Activated T-cell treated with anti-CD3 and anti-CD28 coated beads for 1 hour (primary cell): ENCODE data around the gene IFNLR1.

Experiments
- DNase-seq: peaks from one replicate; pipeline ENCODE4 v3.0.0-alpha.2; 2020; ENCODE audit warnings: low read depth

IFNLR1 gene

GRCh38 chr1:24205345-24206082, 18.4 kb upstream of the IFNLR1 start:
- no peak for DNase-seq

DNA sequence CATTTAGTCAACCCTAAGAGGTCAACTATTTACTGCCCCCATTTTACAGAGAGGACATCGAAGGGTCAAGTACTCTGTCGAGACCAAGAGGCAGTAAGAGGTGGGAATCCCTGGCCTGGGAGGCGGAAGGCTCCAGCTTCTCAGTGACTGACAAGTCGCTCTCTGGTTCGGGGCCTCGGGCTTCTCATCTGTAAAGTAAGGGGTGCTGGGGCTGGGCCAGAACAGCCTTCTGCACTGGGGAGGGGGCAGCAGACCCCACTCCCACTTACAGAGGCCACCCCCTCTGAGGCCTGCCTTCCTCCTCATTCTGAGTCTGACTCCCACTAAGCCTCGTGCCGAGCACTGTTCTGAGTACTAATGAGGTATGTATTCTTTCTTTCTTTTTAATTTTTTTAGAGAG, 17.0 kb upstream of the IFNLR1 start:
- DNase-seq = no peak

GRCh38 chr1:24203404-24203803, 16.3 kb upstream of the IFNLR1 start:
- DNase-seq = no peak

DNA sequence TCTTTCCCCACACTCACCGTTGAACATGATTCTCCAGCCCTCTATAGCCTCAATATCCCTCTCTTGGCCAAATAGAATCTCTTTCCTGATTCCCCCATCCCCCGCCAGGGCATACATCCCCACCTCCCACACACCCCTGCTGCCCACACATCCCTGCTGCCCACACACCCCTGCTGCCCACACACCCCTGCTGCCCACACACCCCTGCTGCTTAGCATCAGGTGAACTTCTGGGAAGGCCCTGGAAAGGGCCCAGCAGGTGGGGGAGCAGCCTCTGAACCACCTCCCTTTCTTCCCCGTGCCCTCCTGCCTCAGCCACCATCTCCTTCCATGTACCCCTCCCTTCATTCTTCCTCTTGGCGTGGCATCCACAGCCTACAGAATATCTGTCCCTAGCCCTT, 15.9 kb upstream of the IFNLR1 start:
- no peak for DNase-seq

DNA sequence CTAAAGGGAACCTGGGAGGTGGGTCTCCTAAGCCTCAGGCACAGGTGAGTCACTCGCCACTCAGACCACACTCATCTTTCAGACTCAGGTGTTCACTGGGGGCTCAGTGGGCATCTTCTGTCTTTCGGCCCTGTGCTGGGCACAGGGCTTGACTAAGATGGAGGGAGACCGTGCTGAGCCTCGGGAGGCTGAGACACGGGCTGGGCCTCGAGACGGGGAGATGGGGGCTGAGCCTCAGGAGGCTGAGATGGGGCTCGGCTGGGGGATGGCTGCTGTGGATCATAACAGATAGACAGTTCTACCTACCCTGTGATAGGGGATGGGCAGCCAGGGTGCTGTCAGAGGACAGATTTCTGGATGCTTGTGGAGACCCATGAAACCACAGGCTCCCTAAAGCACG, 15.5 kb upstream of the IFNLR1 start:
- no peak for DNase-seq

GRCh38 chr1:24201941-24202440, 14.9 kb upstream of the IFNLR1 start:
- peak; percentile 25 for DNase-seq

DNA sequence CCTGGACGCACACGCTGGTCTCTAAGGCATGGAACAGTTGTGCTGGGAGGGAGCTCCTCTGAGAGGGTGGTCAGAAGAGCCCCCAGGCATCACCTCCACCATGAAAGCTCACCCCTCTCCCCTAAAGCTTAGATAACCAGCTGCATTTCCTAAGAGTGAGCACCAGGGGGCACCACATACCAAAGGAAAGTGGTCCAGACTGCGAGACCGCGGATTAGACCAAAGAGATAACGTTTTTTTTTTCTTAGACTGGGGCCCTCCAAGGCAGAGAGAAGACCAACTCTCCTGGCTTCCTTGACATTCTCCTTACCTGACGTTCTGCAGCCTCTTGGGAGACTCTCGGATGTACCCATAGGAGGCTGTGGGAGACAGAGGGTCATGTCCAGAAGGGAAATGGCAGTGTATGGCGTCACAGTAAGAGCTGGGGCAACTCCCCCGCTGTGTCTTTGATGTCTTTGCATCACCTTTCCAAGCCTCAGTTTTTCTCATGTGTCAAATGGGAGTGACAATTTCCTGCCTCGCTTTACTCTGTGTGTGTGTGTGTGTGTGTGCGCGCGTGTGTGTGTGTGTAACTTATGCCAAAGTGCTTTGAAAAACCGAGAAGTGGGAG, 12.3 kb upstream of the IFNLR1 start:
- peak; percentile 67 for DNase-seq

DNA sequence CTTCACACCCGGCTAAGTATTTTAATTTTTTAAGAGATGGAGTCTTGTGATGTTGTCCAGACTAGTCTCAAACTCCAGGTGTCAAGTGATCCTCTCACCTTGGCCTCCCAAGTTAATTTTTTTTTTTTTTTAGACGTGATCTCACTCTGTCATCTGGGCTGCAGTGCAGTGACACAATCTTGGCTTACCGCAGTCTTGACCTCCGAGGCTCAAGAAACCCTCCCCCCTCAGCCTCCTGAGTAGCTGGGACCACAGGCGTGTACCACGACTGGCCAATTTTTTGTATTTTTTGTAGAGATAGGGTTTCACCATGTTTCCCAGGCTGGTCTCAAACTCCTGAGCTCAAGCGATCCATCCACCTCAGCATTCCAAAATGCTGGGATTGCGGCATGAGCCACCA, 11.7 kb upstream of the IFNLR1 start:
- no peak for DNase-seq

DNA sequence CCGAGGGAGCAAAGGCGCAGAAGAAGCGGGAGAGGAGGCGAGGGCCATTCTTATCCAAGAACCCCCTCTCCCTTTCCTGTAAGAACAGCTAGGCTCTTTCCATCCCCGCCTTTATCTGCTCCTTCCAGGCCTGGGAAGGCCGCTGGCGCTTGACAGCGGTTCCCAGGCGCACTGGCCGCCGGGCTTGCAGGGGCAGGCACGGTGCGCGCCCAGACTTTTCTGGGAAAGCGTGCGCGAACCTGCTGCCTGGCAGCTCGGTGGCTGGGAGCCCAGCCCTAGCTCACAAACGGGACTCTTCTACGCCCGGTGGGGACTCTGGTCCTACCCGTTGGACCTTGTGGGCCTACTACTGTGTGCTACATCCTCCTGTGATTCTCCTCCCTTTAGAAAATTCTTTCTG, 8.8 kb upstream of the IFNLR1 start:
- no peak for DNase-seq

DNA sequence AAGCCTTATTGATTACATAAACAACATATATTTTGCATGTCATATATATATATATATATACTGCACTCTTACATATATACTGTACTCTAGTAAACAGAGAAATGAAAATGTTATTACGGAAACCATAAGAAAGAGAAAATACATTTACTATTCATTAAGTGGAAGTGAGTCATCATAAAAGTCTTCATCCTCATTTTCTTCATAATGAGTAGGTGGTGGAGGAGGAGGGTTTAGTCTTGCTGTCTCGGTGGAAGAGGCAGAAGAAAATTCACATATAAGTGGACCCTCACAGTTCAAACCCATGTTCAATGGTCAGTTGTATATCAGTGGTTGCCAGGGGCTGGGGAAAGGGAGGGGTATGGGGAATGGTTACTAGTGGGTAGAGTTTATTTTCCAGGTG, 8.0 kb upstream of the IFNLR1 start:
- DNase-seq = no peak

- no peak for DNase-seq
Observed at GRCh38 chr1:24193046-24193445, 6.0 kb upstream of the IFNLR1 start.

DNA sequence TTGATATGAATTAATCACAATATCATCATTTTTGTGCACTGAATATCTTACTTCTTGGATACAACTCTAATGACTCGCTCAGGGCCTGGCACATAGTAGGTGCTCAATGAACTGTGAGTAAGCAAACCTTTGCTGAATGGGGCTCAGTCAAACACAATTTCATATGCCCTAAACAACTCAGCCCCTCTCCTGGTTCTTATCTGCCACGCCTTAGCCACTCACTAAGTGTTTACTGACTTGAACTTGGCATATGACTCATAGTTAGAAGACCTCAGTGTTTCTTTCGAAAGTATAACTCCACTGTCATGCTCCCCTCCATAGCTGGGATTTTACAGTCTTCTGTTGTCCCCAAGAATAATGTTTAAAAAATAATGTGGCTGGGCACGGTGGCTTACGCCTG, 4.8 kb upstream of the IFNLR1 start:
- DNase-seq = no peak

DNA sequence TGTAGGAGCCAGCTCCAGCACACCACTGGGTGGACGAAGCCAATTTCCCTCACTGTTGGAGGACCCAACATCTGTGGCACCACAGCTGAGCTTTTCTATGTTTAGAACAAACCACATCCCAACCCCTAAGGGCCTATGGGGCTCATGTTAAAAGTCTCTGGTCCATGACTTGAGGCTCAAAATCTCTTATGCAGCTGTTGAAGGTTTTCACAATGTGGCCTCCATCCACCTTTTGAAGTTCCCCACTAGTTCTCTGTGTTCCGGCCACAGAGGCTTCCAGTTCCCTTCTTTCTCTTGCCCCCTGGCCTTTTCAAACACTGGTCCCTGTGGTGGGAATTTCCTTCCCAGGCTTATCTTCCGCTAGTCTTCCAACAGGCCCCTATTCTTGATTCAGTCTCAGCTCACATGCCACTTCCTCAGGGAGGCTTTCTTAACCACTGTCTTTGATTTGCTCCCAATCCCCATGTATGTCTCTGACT, 3.9 kb upstream of the IFNLR1 start:
- DNase-seq = no peak

DNA sequence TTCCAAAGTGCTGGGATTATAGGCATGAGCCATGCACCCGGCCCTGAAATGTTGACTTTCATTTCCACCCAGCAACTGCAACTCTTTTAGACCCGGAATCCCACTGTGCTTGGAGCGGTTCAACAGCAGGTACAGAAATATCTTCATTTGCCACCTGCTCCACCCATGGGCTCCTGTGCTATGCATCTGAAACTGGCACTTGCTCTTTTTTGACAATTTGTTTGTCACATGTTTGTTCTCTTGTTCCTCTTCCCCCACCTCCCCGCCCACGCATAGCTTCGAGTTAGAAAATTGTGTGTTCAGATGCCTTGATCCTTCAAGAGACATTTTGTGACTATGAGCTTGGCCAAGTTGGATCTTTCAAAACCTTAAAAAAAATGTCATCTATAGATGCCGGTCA, 2.4 kb upstream of the IFNLR1 start:
- no peak for DNase-seq

DNA sequence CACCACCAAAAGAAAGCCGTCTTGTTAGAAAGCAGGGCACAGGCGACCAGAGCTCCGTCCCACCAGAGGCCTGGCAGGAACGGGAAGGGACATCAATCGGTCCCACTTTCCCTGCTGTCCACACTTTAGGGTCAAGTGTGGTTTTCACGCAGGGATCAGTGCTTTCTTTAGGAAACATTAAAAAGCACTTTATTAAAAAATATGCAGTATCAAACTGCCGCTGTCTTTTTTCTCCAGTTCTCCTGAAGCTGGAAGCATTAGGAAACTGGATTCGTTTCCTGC, 437 bp downstream of the IFNLR1 start:
- no peak for DNase-seq

GRCh38 chr1:24186031-24186710, 918 bp downstream of the IFNLR1 start:
- DNase-seq = no peak

GRCh38 chr1:24185076-24185475, 2.0 kb downstream of the IFNLR1 start:
- no peak for DNase-seq

DNA sequence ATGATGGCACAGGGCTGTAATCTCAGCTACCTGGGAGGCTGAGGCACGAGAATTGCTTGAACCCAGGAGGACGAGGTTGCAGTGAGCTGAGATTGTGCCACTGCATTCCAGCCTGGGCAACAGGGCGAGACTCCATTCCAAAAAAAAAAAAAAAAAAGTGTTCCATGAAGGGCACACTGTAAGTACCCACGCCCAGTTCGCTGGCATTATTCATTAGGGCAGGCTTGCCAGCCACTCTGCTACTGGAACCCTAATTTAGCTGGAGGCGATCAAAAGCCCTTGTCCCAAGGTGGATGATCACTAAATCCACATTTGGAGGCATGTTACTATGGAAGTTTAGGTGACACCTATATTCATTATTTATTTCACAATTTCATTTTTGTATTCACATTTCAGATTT, 5.0 kb downstream of the IFNLR1 start:
- no peak for DNase-seq

DNA sequence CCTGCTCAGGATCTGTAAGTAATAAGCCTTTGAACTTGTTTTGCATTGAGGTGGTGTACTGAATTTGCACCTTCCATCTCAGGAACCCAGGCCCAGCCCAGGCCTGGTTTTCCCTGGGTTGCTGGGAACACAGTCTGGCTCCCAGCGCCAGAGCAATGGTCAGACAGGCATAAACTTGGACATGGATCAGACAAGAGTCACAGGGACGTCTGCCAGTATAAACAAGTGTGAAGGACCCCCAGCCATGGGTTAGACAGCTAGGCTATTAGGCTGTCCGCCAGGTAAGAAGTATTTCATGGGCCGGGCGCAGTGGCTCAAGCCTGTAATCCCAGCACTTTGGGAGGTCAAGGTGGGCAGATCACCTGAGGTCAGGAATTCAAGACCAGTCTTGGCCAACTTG, 5.5 kb downstream of the IFNLR1 start:
- DNase-seq = no peak

DNA sequence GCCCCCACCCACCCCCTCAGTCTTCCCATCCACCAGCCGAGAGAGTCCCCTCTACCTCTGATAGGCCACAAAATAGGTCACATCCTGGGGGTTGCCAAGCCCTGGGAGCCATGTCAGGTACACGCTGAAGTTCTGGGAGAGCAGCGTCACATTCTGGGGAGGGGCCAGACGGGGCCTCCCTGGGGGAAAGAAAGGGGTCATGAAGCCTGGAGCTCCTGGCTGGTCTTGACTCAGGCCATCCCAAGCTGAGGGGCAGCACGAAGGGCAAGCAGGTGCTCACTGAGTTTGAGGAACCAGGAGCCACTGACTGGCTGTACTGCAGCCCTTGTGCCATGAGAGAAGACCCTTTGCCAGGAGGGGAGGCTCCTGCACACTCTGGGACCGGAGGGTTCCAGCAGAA, 6.4 kb downstream of the IFNLR1 start:
- no peak for DNase-seq

GRCh38 chr1:24179251-24179840, 7.7 kb downstream of the IFNLR1 start:
- no peak for DNase-seq

DNA sequence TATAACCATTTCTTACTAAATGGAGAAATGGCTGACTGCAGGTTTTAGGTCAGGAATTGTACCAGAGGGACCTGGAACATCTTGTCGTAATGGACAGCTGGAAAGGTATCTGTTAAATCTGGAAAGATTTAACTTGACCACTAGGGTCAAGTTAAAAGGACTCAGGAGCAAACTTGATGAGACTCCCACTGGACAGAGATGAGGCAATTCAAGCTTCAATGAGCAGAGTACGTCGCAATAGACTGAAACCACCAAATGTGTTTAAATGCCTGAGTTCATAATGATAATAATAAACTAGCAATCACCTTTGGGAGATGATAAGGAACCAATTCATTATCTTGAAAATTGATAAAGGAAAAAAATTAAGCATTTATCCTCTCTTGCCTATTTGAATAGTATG, 8.7 kb downstream of the IFNLR1 start:
- no peak for DNase-seq

DNA sequence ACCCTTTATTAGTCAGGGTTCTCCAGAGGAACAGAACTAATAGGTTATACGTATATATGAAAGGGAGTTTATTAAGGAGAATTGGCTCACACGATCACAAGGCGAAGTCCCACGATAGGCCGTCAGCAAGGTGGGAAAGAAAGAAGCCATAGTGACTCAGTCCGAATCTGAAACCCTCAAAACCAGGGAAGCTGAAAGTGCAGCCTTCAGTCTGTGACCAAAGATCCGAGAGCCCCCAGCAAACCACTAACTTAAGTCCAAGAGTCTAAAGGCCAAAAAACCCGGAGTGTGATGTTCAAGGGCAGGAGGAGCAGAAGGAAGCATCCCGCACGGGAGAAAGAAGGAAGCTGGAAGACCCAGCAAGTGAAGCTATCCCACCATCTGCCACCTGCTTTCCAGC, 9.9 kb downstream of the IFNLR1 start:
- no peak for DNase-seq
